K562 (cell line): Measurements from ENCODE around the gene PLEKHA7. TPM values are rescaled to one million over a fixed set of nuclear protein-coding genes. Genes with fewer than 3 reads are reported as not detected.

Experiments
- ATAC-seq: fragments of 200-7000 bp; cut with Tn5 transposase; 3 replicates; pipeline ENCODE4 v1.9.1; 2020; ENCODE audit warnings: moderate library complexity
- BruUV-seq: library from RNA; stranded (reverse); fragments of 400-500 nt; replicated peaks from 2 replicates; lab custom pipeline; 2021; lab: Mats Ljungman, UMichigan
- CTCF ChIA-PET: fragments of 300-600 bp; formaldehyde crosslinking; extraction: SDS; loops from one replicate; lab custom pipeline; 2021; ENCODE audit warnings: low intra/inter-chr PET ratio; lab: Yijun Ruan, JAX
- POLR2A ChIA-PET: fragments of 300-600, 350-650 bp; sonication (Branson Sonifier 250); formaldehyde crosslinking; extraction: SDS; loops from one replicate; lab custom pipeline; 2021; ENCODE audit warnings: antibody characterized with exemption, inconsistent platforms; lab: Yijun Ruan, JAX
- DNase-seq, 4 experiments: peaks; one replicate each; pipeline versions ENCODE4 v3.0.0 to v3.0.0-alpha.2; 2011 to 2018; ENCODE audit warnings: low spot score in 3 of 4, mixed read lengths in 3 of 4; ENCODE audit errors: extremely low read depth in 1 of 4
- FAIRE-seq: peaks from 2 replicates; lab custom pipeline; 2011; peaks lifted over from hg19 to GRCh38; lab: Jason Lieb, UNC
- H2AFZ ChIP-seq: 2 replicates; pipeline ENCODE4 v1.6.0; 2011; ENCODE audit warnings: low read depth, low read length, control low read depth, inconsistent platforms
- H3K27ac ChIP-seq: fragments of 200-600 bp; 3 replicates; pipeline ENCODE4 v1.8.0; 2011; ENCODE audit warnings: low read depth, mild to moderate bottlenecking, control low read depth, inconsistent platforms, low read length, moderate library complexity, mixed read lengths; ENCODE audit errors: extremely low read depth
- H3K27me3 ChIP-seq, 2 experiments: fragments of 300-600 bp in 1 of 2; 2 replicates in 1 of 2; 3 replicates in 1 of 2; pipeline versions ENCODE4 v1.6.0 to v1.8.0; 2011; ENCODE audit warnings: inconsistent platforms in 2 of 2, low read length in 2 of 2, mild to moderate bottlenecking in 1 of 2, mixed read lengths in 1 of 2, moderate library complexity in 1 of 2; ENCODE audit not compliant: control insufficient read depth in 2 of 2, insufficient read depth in 2 of 2
- H3K36me3 ChIP-seq: fragments of 300-600 bp; 3 replicates; pipeline ENCODE4 v1.8.0; 2011; ENCODE audit warnings: mild to moderate bottlenecking, low read length, inconsistent platforms; ENCODE audit not compliant: control insufficient read depth, insufficient read depth
- H3K4me1 ChIP-seq, 2 experiments: fragments of 200-600 bp in 1 of 2; replicated peaks in 1 of 2; 2 replicates in 1 of 2; 3 replicates in 1 of 2; pipeline versions ENCODE4 v1.5.1 to v1.8.0; 2011; ENCODE audit warnings: inconsistent platforms in 2 of 2, low read length in 2 of 2, mild to moderate bottlenecking in 1 of 2, mixed read lengths in 1 of 2, moderate library complexity in 1 of 2; ENCODE audit not compliant: control insufficient read depth in 2 of 2, insufficient read depth in 2 of 2
- H3K4me2 ChIP-seq: 2 replicates; pipeline ENCODE4 v1.6.1; 2011; ENCODE audit warnings: low read length, control low read depth, inconsistent platforms, mixed read lengths; ENCODE audit not compliant: insufficient read depth
- H3K4me3 ChIP-seq: fragments of 200-600 bp; sonication (generic), shearing (Covaris generic); 2 replicates; pipeline ENCODE4 v1.5.1; 2016; ENCODE audit warnings: control low read depth, inconsistent platforms
- H3K79me2 ChIP-seq: fragments of 200-600 bp; 3 replicates; pipeline ENCODE4 v1.8.0; 2011; ENCODE audit warnings: low read length, inconsistent platforms; ENCODE audit not compliant: control insufficient read depth, insufficient read depth
- H3K9ac ChIP-seq, 2 experiments: 2 replicates each; pipeline versions ENCODE4 v1.6.0 to v1.6.1; 2011; ENCODE audit warnings: low read depth in 2 of 2, low read length in 2 of 2, control low read depth in 1 of 2, inconsistent platforms in 1 of 2, mild to moderate bottlenecking in 1 of 2, mixed read lengths in 1 of 2; ENCODE audit not compliant: insufficient read depth in 1 of 2
- H3K9me1 ChIP-seq: one replicate; pipeline ENCODE4 v1.6.0; 2011; ENCODE audit warnings: inconsistent platforms, mild to moderate bottlenecking, low read length, moderate library complexity; ENCODE audit not compliant: control insufficient read depth, insufficient read depth
- H3K9me3 ChIP-seq: replicated peaks from 2 replicates; pipeline ENCODE4 v1.5.1; 2011; ENCODE audit warnings: low read depth, low read length, inconsistent platforms; ENCODE audit not compliant: control insufficient read depth, insufficient read depth
- H4K20me1 ChIP-seq: replicated peaks from 2 replicates; pipeline ENCODE4 v1.6.1; 2011; ENCODE audit warnings: low read length, inconsistent platforms, mixed read lengths; ENCODE audit not compliant: control insufficient read depth, insufficient read depth
- ELF1 ChIP-seq: fragments of 200-800 bp; sonication (Bioruptor generic); IDR thresholded peaks from 2 replicates; pipeline ENCODE4 v1.6.1; 2016; ENCODE audit warnings: missing genetic modification characterization, missing compliant biosample characterization
- ETV6 ChIP-seq, 3 experiments: fragments of 150-350 bp in 1 of 3; sonication (generic) in 1 of 3; formaldehyde crosslinking in 1 of 3; IDR thresholded peaks; 2 replicates each; pipeline versions ENCODE4 v1.6.1 to v1.8.0; 2014 to 2022; ENCODE audit warnings: borderline replicate concordance in 2 of 3, low read depth in 2 of 3, antibody characterized with exemption in 1 of 3, low read length in 1 of 3, mild to moderate bottlenecking in 1 of 3, missing genetic modification reagents in 1 of 3
- MLX ChIP-seq, 2 experiments: fragments of 450-650 bp in 1 of 2; sonication (generic) in 1 of 2; formaldehyde crosslinking; conservative IDR thresholded peaks; 2 replicates each; pipeline versions ENCODE4 v1.4.0 to v1.8.1; 2020 to 2022; ENCODE audit warnings: mild to moderate bottlenecking in 1 of 2, missing genetic modification reagents in 1 of 2
- MYNN ChIP-seq, 2 experiments: sonication (generic); formaldehyde crosslinking in 1 of 2; IDR thresholded peaks; 2 replicates each; pipeline versions ENCODE4 v1.5.0 to v1.6.1; 2016 to 2020; ENCODE audit warnings: antibody characterized with exemption in 1 of 2, missing genetic modification reagents in 1 of 2
- NFXL1 ChIP-seq: fragments of 450-650 bp; formaldehyde crosslinking; IDR thresholded peaks from 2 replicates; pipeline ENCODE4 v1.4.0; 2021; ENCODE audit warnings: mild to moderate bottlenecking
- PHF21A ChIP-seq: fragments of 450-650 bp; IDR thresholded peaks from 2 replicates; pipeline ENCODE4 v1.6.1; 2017; ENCODE audit warnings: low read depth, borderline replicate concordance
- POLR2AphosphoS2 ChIP-seq: IDR thresholded peaks from 2 replicates; pipeline ENCODE4 v1.6.1; 2012; ENCODE audit warnings: low read length, improper control_type of control experiment
- SIRT6 ChIP-seq: IDR thresholded peaks from one replicate; pipeline ENCODE4 v1.6.1; 2012; ENCODE audit warnings: low read depth, mild to moderate bottlenecking, control low read depth, inconsistent platforms, low read length, moderate library complexity
- SP2 ChIP-seq: IDR thresholded peaks from 2 replicates; pipeline ENCODE4 v1.6.1; 2011; ENCODE audit warnings: mild to moderate bottlenecking, low read depth, low read length, moderate library complexity; ENCODE audit not compliant: poor library complexity, severe bottlenecking; ENCODE audit errors: extremely low read depth
- ZNF143 ChIP-seq: sonication (generic); formaldehyde crosslinking; IDR thresholded peaks from 2 replicates; pipeline ENCODE4 v1.9.0; 2022; ENCODE audit warnings: mild to moderate bottlenecking, missing genetic modification reagents
- ZNF696 ChIP-seq: fragments of 250-450 bp; sonication (Bioruptor Pico); conservative IDR thresholded peaks from 2 replicates; pipeline ENCODE4 v1.4.0; 2020; ENCODE audit warnings: mild to moderate bottlenecking, moderate library complexity
- WGBS: fragments of 100-300 bp; shearing (Covaris generic); methylation state at CpG from one replicate; pipeline ENCODE4 v1.1.6; 2016; ENCODE audit warnings: low coverage, mixed read lengths; ENCODE audit not compliant: insufficient coverage; ENCODE audit errors: missing lambda C conversion rate; 5-methylcytosine and 5-hydroxymethylcytosine counted together
- in situ Hi-C: fragments of 300-500 bp; cut with MboI; formaldehyde crosslinking; loops from 4 replicates; pipeline ENCODE4 v1.15.0; 2018; ENCODE audit warnings: inconsistent platforms, mixed read lengths
- intact Hi-C: fragments of 100-400 bp; cut with micrococcal nuclease; formaldehyde crosslinking; loops from 2 replicates; pipeline ENCODE4 v1.14.2; 2022
- polyA plus RNA-seq, 8 experiments: library from polyadenylated mRNA; depleted of rRNA in 4 of 8; stranded (reverse) in 5 of 8; unstranded in 3 of 8; fragments of >200 nt; fragmentation: Nextera tagmentation in 2 of 8; fragmentation: Illumina TruSeq in 1 of 8; extraction: Ambion mirVana in 2 of 8; extraction: Trizol in 1 of 8; gene quantifications; 2 replicates each; pipeline versions ENCODE4 v1.2.1 to v1.2.3, GENCODE V29; 2011 to 2014; ENCODE audit warnings: inconsistent platforms in 1 of 8, missing spikeins in 1 of 8
- total RNA-seq, 7 experiments: library from RNA; depleted of rRNA in 6 of 7; stranded (reverse); fragments of >200 nt in 6 of 7; fragmentation: Illumina TruSeq in 2 of 7; extraction: Trizol in 2 of 7; gene quantifications; 2 replicates each; pipeline versions ENCODE4 v1.2.1 to v1.2.3, GENCODE V29; 2011 to 2021; ENCODE audit warnings: low replicate concordance in 1 of 7

The PLEKHA7 gene
- total and polyA plus RNA-seq, 9 of the 15 experiments (the other 6 are each of a cell fraction or from before 2014, with no cell fraction given): 0.06 to 0.77 (median 0.20) TPM; not detected in 1

GRCh38 chr11:16902182-16902581 lies 112.0 kb downstream of the PLEKHA7 start:
- ATAC-seq (no peak), DNase-seq (no peak), FAIRE-seq (no peak)
- intact Hi-C loops: no loop called here
- no peaks in the 10 kb centered on the region for H3K9me1 ChIP-seq
- no peaks in the 10 kb centered on the region for H3K4me1 ChIP-seq
- H3K27ac ChIP-seq: no peak overlapping the region
- BruUV-seq: no TSS peak
- H4K20me1 ChIP-seq: no peaks in the 10 kb centered on the region
- H2AFZ ChIP-seq: no peak overlapping the region
- WGBS: 5% methylated on average over 6 of the region's 6 CpGs
- TF ChIP-seq ETV6 (IDR thresholded peaks at IDR 0.05; ENCODE audit: borderline replicate concordance in 1 of 2, low read depth in 2 of 2, low read length in 1 of 2): no peak
- TF ChIP-seq ETV6 (CRISPR knock-in tag; IDR thresholded peaks at IDR 0.05; ENCODE audit: borderline replicate concordance): no peak
- no peak for TF ChIP-seq ELF1 (tag)
- TF ChIP-seq PHF21A: no peak
- TF ChIP-seq MYNN (IDR thresholded peaks at IDR 0.05): no peak
- TF ChIP-seq MYNN (CRISPR knock-in tag; IDR thresholded peaks at IDR 0.05): no peak
- TF ChIP-seq ZNF143 (CRISPR knock-in tag): no peak
- no peak for TF ChIP-seq POLR2AphosphoS2
- TF ChIP-seq SP2: no peak
- TF ChIP-seq SIRT6: no peak
- no peak for TF ChIP-seq NFXL1 (CRISPR knock-in tag)
- no peak for TF ChIP-seq ZNF696 (CRISPR knock-in tag)
- TF ChIP-seq MLX (CRISPR knock-in tag; conservative IDR thresholded peaks at IDR 0.05): no peak
- no peaks in the 10 kb centered on the region for H3K9me3 ChIP-seq
- ChIA-PET CTCF (no interaction called here), POLR2A (interaction anchor here (0.6 to 1.6 kb wide), 4 partner anchors 9 to 43 kb away, joined by 3 to 5 read pairs (median 4); no protein-coding TSS in a partner anchor)
- no peak overlapping the region for H3K4me3 ChIP-seq
- no peaks in the 10 kb centered on the region for H3K36me3 ChIP-seq
- H3K79me2 ChIP-seq: no peaks in the 10 kb centered on the region
- in situ Hi-C loops: no loop called here
- no peak overlapping the region for H3K9ac ChIP-seq
- peaks cover 11 to 12% of the 10 kb centered on the region in 2 experiments; a peak in 3 of 5 replicates for H3K27me3 ChIP-seq
- no peak overlapping the region for H3K4me2 ChIP-seq
